Mesenteric fat pad (tissue), 1 donor: Measurements from ENCODE around the gene ARFGEF2. TPM values are rescaled to one million over a fixed set of nuclear protein-coding genes. Genes with fewer than 3 reads are reported as not detected.
"Not testable (repeated sequence)": the region's sequence is repeated elsewhere in the genome, so short reads cannot be mapped to it uniquely, and the experiment has no call there.

Experiments used
- DNase-seq: peaks from one replicate; pipeline ENCODE4 v3.0.0-alpha.2; 2020; ENCODE audit warnings: low spot score
- total RNA-seq: library from RNA; stranded (reverse); fragmentation: NEBNext Ultra II Directional; extraction: Animal tissue kit (Norgen Biotek cat#: 25700); gene quantifications from one replicate; pipeline ENCODE4 v1.2.1, GENCODE V29; 2021
- donor health status: DM: yes; HTN: yes; CAD: no.

Gene ARFGEF2
- total RNA-seq, 1 donor from 2014 or later, result 30.1 TPM

DNA sequence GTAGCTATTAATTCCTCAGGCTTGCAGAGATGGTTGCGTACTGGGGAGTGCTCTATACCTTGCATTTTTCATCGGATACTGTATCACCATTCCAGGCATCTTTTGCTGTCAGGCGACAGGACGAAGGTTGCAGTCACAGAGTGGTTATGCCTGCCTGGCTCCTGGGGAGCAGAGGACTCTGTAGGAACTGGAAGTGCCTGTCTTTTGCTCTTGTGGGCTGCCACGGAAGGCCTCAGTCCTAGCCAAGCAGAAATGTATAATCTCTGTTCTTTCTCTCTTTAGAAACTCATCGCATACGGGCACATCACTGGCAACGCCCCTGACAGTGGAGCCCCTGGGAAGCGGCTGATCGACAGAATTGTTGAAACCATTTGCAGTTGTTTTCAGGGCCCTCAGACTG lies 29.5 kb downstream of the ARFGEF2 start:
- DNase-seq, result no peak

DNA sequence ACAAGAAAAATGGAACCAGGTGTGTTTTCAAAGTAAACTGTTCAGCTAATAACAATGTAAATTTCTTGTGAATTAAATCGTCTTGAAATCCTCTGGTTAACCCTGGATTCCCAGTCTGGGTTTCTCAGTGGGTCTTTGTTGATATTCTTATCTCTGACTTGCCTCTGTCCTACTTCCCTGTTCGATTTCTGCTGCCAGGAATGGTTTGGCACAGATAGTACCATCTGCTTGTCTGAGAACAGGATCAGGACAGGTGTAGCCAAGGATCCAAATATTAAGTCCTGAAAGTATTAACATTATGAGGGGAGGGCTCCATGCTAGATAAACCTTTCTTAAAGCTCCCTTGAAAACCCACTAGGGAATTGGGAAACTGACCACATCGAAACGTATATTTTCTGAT lies 30.1 kb downstream of the ARFGEF2 start:
- no peak for DNase-seq

GRCh38 chr20:48952656-48953055 lies 31.1 kb downstream of the ARFGEF2 start:
- DNase-seq, result no peak

DNA sequence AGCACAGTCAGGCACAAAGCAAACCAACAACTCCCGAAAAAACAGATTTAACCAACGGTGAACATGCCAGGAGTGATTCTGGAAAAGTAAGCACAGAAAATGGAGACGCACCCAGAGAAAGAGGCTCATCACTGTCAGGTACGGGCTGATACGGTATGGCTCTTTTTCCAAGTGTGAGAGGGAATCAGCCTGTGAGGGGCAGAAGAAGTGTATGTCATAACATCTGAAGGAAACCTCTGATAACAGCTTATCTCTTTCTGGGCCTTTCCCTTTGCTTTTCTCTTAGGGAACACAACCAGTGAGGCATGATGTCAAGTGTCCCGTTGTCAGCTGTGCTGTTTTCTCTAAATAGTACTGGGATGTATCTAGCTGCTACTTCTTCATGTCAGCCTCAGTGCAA lies 32.1 kb downstream of the ARFGEF2 start:
- DNase-seq, result no peak

- DNase-seq, result no peak
Observed at GRCh38 chr20:48956052-48956451, 34.5 kb downstream of the ARFGEF2 start.

DNA sequence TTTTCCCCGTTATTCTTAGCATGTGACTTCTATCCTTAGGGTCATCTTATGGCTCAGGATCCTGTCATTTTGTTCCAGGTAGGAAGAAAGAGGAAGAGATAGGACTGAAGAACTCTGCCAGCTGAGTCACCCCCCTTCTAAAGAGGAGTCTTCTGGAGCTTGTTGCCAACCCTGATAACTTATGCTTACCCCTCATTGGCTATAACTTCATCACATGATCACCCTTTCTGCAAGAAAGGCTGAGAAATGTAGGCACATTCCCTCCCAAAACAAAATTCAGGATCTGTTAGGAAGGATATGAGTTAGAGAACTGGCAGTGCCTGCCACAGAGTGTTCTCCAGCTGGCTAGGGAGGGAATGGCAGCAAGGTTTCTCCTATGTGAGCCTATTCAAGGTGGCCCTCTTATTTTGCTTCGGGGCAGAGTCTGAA lies 35.6 kb downstream of the ARFGEF2 start:
- DNase-seq, result no peak

- DNase-seq, result no peak
Observed at GRCh38 chr20:48957533-48957932, 36.0 kb downstream of the ARFGEF2 start.

- DNase-seq, result no peak
Observed at GRCh38 chr20:48958743-48959142, 37.2 kb downstream of the ARFGEF2 start.

DNA sequence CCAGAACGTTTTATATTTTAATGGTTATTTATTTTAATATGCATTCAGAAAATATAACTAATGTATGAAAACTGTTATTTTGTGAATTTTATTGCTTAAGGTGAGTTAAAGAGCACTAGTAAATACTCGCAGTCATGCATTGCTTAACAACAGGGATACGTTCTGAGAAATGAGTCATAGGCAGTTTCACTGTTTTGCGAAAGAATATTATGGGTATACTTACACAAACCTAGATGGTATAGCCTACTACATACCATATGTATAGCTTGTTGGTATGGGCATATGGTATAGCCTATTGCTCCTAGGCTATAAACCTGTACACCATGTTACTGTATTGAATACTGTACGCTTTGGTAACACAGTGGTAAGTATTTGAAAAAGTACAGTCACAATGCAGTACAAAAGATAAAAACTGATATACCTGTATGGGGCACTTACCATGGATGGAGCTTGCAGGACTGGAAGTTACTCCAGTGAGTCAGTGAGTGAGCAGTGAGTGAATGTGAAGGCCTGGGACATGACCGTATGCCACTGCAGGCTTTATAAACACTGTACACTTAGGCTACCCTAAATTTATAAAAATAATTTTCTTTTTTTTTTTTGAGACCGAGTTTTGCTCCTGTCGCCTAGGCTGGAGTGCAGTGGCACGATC lies 38.5 kb downstream of the ARFGEF2 start:
- DNase-seq, result no peak

GRCh38 chr20:48962421-48962820 lies 40.9 kb downstream of the ARFGEF2 start:
- DNase-seq, result no peak

GRCh38 chr20:48962976-48963771 lies 41.7 kb downstream of the ARFGEF2 start:
- no peak for DNase-seq

- no peak for DNase-seq
Observed at GRCh38 chr20:48965189-48965910, 43.8 kb downstream of the ARFGEF2 start.

DNA sequence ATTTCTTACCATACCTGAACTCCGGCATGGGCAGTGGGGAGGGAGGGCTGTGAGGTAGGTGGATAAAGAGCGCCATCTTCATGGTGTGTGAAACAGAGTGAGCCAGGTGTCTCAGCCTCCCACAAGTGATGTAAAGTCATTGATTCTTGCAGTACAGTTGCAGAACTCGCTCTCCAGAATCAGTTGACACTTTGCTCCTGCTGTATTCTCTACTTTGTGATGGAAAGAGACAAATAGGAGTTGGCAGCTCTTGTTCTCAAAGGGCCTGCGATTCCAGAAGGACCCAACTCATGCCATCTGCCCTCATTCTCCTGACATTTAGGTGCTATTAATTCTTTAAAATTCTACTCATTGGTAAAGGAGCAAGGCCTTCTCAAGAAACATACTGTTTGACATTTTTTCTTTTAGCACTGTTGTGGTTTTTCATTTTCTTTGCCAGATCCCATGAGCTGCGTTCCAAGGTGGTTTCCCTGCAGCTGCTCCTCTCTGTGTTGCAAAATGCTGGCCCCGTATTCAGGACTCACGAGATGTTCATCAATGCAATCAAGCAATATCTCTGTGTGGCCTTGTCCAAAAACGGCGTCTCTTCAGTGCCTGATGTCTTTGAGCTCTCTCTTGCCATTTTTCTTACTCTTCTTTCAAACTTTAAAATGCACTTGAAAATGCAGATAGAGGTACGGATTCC lies 49.3 kb downstream of the ARFGEF2 start:
- no peak for DNase-seq

DNA sequence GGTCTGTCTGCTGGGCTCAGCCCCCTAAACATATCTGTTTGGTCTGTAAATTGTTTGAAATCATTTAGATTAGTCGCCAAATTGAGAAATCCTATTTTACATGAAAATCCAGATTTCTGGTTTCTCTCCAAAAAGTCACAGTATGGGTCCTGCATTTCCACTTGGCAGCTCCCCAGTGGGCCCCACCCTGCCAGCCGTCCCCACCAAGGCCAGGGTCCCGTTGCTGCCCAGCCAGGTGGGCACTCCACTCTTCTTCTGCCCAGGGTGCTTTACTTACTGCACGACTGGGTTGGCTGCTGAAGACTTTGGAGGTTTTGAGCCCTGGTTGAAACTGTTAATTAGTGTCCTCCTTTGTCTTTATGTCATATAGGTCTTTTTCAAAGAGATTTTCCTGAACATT lies 50.4 kb downstream of the ARFGEF2 start:
- no peak for DNase-seq

DNA sequence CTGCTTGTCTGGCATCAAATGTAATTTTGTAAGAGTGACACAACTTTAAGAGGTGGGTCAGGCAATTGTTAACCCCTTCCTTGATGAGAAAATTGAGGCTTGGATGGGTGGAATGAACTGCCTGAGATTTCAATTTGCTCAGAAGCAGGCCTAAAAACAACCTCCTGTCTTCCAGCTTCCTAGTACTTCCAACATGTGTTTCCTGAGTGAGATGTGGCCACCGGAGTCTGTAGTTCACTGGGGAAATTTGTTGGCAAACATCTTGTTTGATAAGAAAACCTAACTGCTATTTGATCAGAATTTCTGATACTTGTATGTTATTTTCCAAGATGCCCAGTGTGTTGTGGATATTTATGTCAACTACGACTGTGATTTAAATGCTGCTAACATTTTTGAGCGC lies 51.3 kb downstream of the ARFGEF2 start:
- DNase-seq, result no peak

GRCh38 chr20:48975955-48976354 lies 54.4 kb downstream of the ARFGEF2 start:
- DNase-seq, result no peak

DNA sequence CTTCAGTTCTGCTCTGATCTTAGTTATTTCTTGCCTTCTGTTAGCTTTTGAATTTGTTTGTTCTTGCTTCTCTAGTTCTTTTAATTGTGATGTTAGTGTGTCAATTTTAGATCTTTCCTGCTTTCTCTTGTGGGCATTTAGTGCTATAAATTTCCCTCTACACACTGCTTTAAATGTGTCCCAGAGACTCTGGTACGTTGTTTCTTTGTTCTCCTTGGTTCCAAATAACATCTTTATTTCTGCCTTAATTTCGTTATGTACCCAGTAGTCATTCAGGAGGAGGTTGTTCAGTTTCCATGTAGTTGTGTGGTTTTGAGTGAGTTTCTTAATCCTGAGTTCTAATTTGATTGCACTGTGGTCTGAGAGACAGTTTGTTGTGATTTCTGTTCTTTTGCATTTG lies 58.5 kb downstream of the ARFGEF2 start:
- not testable (repeated sequence) for DNase-seq

GRCh38 chr20:48983423-48984400 lies 62.2 kb downstream of the ARFGEF2 start:
- DNase-seq, result no peak

DNA sequence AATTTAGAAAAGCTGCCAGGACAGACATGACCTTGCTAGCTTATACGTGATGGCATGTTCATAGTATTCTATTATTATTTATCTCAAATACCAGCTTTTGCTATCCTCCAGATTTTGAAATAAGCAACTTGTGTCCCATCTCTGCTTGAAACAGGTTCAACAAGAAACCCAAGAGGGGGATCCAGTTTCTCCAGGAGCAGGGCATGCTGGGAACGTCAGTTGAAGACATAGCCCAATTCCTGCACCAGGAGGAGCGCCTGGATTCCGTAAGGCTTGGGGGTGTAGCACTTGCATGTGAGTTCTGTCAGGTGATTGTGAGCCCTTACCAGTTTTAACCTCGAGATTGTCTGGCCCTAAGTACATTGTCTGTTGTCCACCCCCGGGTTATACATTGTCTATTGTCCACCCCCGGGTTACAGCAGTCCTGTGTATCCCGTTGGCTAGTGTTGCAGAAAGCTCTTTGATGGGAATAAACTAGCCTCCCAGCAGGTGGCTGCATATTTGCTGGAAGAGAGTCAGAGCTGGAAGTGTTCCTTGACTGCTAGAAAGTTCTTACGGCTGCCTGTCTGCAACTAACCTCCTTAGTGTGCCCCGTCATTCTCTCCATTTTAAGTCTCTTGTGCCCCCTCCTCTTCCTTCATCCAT lies 63.2 kb downstream of the ARFGEF2 start:
- DNase-seq, result no peak

DNA sequence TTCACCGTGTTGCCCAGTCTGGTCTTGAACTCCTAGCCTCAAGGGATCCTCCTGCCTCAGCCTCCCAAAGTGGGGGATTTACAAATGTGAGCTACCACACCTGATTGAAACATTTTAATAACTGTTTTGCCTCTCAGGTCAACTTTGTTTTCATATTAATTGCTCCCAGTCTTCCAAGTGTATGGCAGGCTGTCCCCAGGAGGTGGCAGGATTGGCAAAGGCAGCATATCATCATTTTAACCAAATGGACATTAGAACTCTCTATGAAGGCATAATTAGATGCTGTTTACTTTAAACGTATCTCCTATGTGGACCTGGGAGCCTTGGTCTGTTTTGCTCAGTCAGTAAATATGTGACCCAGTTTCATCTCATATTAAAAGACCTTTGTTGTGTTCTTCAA lies 65.4 kb downstream of the ARFGEF2 start:
- no peak for DNase-seq
